ENCODE data around the gene SEMA6A. TPM values are rescaled to one million over a fixed set of nuclear protein-coding genes. Genes with fewer than 3 reads are reported as not detected.

The SEMA6A gene
- polyA plus RNA-seq, 3 donors = 0.16 TPM; not detected in 2

DNA sequence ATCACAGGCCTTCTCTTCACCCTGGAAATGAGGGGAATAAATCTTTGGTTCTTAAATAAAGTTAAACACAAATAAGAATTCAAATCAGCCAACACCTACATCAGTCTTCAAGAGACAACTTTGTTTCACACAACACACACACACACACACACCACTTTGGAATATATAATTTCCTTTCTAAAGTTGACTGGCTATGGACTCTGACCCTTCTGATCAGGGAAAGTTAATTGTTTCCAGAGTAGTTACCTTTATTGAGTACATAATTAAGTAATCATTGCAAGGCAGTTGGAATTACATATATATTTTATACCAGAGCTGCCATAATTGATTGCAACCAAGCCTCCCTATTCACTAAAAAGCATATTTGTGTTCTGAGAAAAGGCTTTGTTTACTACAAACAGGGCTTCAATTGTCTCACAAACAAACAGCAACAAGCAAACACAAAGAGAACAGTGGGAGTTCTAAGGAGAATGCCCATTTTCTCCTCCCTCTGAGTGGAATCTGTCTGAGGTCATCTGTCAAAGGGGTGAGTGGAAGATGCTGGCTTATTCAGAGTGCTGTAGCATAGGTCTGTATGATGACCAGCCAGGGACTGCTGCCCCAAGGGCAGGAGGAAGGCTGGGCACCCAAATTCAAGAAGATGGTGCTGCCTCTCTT is 136.6 kb downstream of the SEMA6A start:
- no peak overlapping the region for H3K27ac Mint-ChIP-seq
- H3K36me3 ChIP-seq (replicated peaks in 1 of 2; ENCODE audit: control insufficient read depth in 1 of 2, insufficient read depth in 2 of 2, low read length in 2 of 2) = no peaks in the 10 kb centered on the region
- H3K4me3 ChIP-seq (replicated peaks in 1 of 3; ENCODE audit: low read depth in 2 of 3, low read length in 3 of 3) = no peak overlapping the region
- H3K4me2 ChIP-seq (replicated peaks; ENCODE audit: extremely low read depth, low read length, poor library complexity, severe bottlenecking) = no peak overlapping the region
- no peak overlapping the region for H3K4me3 Mint-ChIP-seq
- H4K20me1 ChIP-seq (ENCODE audit: insufficient read depth, low read length) = no peaks in the 10 kb centered on the region
- H3K4me1 Mint-ChIP-seq = no peaks in the 10 kb centered on the region
- intact Hi-C loops (cut with micrococcal nuclease) = no loop called here
- no peaks in the 10 kb centered on the region for H3K79me2 ChIP-seq (ENCODE audit: insufficient read depth, low read length)
- no peak overlapping the region for H2AFZ ChIP-seq (ENCODE audit: insufficient read depth, low read depth, low read length, poor library complexity, severe bottlenecking)
- no peak overlapping the region for H3K27ac ChIP-seq (ENCODE audit: low read depth in 1 of 2, low read length in 2 of 2)
- no peaks in the 10 kb centered on the region for H3K9me3 ChIP-seq (replicated peaks in 1 of 2; ENCODE audit: control insufficient read depth in 1 of 2, insufficient read depth in 1 of 2, low read length in 2 of 2)
- H3K9ac ChIP-seq (ENCODE audit: insufficient read depth, low read length, poor library complexity, severe bottlenecking) = no peak overlapping the region
- no peak for DNase-seq
- H3K36me3 Mint-ChIP-seq = peaks cover 6 to 14% of the 10 kb centered on the region in 2 donors
- peaks cover 0 to 4% (median 0%) of the 10 kb centered on the region in 3 donors for H3K27me3 Mint-ChIP-seq (ENCODE audit: low read depth in 3 of 3)
- H3K9me3 Mint-ChIP-seq = peaks cover 0 to 7% (median 0%) of the 10 kb centered on the region in 7 donors
- H3K27me3 ChIP-seq (ENCODE audit: control insufficient read depth in 2 of 2, insufficient read depth in 2 of 2, low read length in 2 of 2) = no peaks in the 10 kb centered on the region
- TF ChIP-seq, protein P1, sequence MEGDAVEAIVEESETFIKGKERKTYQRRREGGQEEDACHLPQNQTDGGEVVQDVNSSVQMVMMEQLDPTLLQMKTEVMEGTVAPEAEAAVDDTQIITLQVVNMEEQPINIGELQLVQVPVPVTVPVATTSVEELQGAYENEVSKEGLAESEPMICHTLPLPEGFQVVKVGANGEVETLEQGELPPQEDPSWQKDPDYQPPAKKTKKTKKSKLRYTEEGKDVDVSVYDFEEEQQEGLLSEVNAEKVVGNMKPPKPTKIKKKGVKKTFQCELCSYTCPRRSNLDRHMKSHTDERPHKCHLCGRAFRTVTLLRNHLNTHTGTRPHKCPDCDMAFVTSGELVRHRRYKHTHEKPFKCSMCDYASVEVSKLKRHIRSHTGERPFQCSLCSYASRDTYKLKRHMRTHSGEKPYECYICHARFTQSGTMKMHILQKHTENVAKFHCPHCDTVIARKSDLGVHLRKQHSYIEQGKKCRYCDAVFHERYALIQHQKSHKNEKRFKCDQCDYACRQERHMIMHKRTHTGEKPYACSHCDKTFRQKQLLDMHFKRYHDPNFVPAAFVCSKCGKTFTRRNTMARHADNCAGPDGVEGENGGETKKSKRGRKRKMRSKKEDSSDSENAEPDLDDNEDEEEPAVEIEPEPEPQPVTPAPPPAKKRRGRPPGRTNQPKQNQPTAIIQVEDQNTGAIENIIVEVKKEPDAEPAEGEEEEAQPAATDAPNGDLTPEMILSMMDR (IDR thresholded peaks at IDR 0.05) = no peak
- no peaks in the 10 kb centered on the region for H3K4me1 ChIP-seq (ENCODE audit: control insufficient read depth in 1 of 2, insufficient read depth in 2 of 2, low read length in 2 of 2)

DNA sequence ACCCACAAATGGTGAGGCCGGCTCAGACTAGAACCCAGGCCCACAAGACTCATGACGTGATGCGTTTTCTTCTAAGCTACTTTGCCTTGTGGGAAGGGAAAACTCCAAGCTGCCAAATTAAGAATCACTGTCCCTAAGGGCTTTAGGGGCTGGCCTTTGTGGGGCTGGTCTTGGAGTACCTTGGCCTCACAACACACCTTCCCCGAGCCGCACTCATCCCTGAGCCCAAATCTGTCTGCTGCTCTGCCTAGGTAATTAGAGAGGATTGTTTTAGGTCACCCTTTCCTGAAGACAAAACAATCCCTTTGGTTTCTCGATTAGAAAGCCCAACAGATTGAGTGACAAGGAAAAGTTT is 137.3 kb downstream of the SEMA6A start:
- Histone ChIP-seq H3K4me2 (replicated peaks; ENCODE audit: extremely low read depth, low read length, poor library complexity, severe bottlenecking) (no peak overlapping the region), H3K4me1 (ENCODE audit: control insufficient read depth in 1 of 2, insufficient read depth in 2 of 2, low read length in 2 of 2) (no peaks in the 10 kb centered on the region), H3K27ac (ENCODE audit: low read depth in 1 of 2, low read length in 2 of 2) (no peak overlapping the region), H3K9me3 (replicated peaks in 1 of 2; ENCODE audit: control insufficient read depth in 1 of 2, insufficient read depth in 1 of 2, low read length in 2 of 2) (no peaks in the 10 kb centered on the region), H3K79me2 (ENCODE audit: insufficient read depth, low read length) (no peaks in the 10 kb centered on the region), H4K20me1 (ENCODE audit: insufficient read depth, low read length) (no peaks in the 10 kb centered on the region), H3K4me3 (replicated peaks in 1 of 3; ENCODE audit: low read depth in 2 of 3, low read length in 3 of 3) (no peak overlapping the region), H3K9ac (ENCODE audit: insufficient read depth, low read length, poor library complexity, severe bottlenecking) (no peak overlapping the region), H3K36me3 (replicated peaks in 1 of 2; ENCODE audit: control insufficient read depth in 1 of 2, insufficient read depth in 2 of 2, low read length in 2 of 2) (no peaks in the 10 kb centered on the region), H2AFZ (ENCODE audit: insufficient read depth, low read depth, low read length, poor library complexity, severe bottlenecking) (no peak overlapping the region), H3K27me3 (ENCODE audit: control insufficient read depth in 2 of 2, insufficient read depth in 2 of 2, low read length in 2 of 2) (no peaks in the 10 kb centered on the region)
- WGBS (ENCODE audit: insufficient coverage) = 100% methylated on average over 2 of the region's 6 CpGs
- H3K27ac Mint-ChIP-seq = no peak overlapping the region
- H3K36me3 Mint-ChIP-seq = peaks cover 4 to 14% of the 10 kb centered on the region in 2 donors
- TF ChIP-seq, protein P1 (IDR thresholded peaks at IDR 0.05) = no peak
- intact Hi-C loops (cut with micrococcal nuclease) = no loop called here
- no peak for DNase-seq
- no peaks in the 10 kb centered on the region for H3K4me1 Mint-ChIP-seq
- peaks cover 0 to 7% (median 0%) of the 10 kb centered on the region in 7 donors for H3K9me3 Mint-ChIP-seq
- no peak overlapping the region for H3K4me3 Mint-ChIP-seq
- H3K27me3 Mint-ChIP-seq (ENCODE audit: low read depth in 3 of 3) = peaks cover 0 to 4% (median 0%) of the 10 kb centered on the region in 3 donors

Measured in CD14-positive monocyte (primary cell).